ENCODE measurements around the gene MRTFB.

Gene MRTFB

DNA sequence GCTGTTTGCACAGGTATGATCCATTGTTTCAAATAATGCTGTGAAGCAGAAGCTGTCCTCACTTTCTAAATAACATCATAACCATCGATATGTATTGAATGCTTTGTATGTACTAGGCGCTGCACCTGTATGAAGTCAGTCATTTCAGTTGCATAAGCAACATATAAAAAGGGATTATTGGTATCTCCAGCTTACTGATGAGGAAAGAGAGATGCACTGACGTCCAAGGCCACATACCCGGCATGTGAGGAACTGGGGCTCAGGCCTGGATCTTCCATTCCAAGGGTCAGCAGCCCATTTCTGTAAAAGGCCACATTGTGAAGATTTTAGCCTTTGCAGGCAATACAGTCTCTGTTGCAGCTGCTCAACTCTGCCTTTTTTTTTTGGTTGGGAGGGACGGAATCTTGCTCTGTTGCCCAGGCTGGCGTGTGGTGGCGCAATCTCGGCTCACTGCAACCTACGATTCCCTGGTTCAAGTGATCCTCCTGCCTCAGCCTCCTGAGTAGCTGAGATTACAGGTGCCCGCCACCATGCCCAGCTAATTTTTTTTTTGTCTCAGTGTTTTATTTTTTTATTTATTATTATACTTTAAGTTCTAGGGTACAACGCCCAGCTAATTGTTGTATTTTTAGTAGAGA lies 244.7 kb downstream of the MRTFB start:
- no peak for DNase-seq

Data from activated CD4-positive, alpha-beta T cell treated with anti-CD3 and anti-CD28 coated beads, Interleukin-2, amount 50 U/mL, for 16 hours (primary cell).